Measurements from ENCODE around the gene GPC2. TPM values are rescaled to one million over a fixed set of nuclear protein-coding genes. Genes with fewer than 3 reads are reported as not detected.
"Not testable (repeated sequence)": the region's sequence is repeated elsewhere in the genome, so short reads cannot be mapped to it uniquely, and the experiment has no call there.

The GPC2 gene
- total RNA-seq, 1 donor from 2014 or later, result 5.6 TPM

DNA sequence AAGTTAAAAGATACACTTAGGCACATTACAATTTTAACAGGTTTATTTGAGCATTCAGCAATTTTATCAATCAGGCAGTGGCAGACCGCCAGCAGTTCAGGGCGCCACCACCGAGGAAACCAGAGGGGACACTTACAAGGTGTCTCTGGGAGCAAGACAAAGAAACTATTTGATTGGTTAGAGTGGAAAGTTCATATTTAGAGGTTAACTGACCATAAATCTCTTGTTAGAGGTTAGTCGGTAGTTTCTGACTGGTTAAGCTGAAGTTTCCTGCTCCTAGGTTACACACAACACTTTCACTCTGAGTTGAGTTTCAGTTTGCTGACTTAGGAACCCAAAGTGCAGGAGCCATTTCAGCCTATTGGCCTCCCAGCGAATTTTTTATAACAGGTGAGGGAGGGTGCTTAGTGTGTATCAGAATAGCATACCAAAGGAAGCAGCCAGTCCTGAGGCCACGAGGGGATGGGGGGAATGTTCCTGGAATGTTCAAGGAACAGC is 31.8 kb upstream of the GPC2 start:
- intact Hi-C loops (cut with micrococcal nuclease), result loop anchor here (1.0 to 2.0 kb wide), 7 partner anchors 12 to 76 kb away; partner anchors contain the start of genes GAL3ST4, GPC2, LAMTOR4 and STAG3

DNA sequence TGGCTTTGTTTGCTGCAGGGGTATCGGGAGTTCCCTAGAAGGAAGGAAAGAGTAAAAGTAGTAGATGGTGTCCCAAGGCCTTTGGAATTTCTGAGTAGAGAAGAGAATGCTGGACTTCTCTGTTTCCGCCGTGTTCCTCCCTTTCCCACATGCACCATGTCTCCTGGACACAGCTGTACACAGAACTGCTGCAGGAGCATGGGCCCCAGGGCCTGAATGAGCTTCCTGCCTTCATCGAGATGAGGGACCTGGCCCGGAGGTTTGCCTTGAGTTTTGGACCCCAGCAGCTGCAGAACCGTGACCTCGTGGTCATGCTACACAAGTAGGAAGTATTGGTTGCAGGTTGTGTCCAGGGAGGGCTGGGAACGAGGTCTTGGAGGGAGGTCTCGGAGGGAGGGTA is 27.3 kb upstream of the GPC2 start:
- intact Hi-C loops (cut with micrococcal nuclease), result no loop called here

DNA sequence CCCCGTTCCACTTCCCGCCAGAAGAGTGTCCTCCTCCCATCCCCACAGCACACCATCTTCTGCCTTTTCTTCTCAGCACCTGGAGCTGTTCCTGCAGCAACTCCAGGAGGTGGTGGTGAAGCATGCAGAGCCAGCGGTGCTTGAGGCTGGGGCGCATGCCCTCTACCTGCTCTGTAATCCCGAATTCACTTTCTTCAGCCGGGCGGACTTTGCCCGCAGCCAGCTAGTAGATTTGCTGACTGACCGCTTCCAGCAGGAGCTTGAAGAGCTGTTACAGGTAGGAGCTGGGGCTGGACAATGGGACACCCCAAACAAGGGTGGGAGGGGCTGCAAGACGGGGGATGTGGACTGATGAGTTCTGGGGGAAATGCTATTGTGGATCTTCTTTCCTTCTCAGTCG is 23.5 kb upstream of the GPC2 start:
- intact Hi-C loops (cut with micrococcal nuclease), result no loop called here

DNA sequence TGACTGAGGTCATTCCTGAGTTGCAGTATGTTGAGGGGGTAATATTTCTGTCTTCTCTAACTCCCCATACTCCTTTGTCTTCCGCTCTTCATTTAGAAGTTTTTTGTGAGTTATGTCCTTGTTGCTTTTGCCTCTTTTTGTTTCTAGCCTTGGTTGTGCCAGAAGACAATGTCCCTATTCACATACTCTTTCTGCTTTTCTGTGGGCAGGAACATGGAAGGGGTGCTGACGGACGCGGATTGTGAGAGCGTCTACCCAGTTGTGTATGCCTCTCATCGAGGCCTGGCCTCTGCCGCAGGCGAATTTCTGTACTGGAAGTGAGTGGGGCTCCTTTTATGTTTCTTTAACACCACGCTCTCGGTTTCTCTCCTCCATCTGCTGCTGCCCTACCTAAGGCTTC is 21.1 kb upstream of the GPC2 start:
- intact Hi-C loops (cut with micrococcal nuclease), result no loop called here

DNA sequence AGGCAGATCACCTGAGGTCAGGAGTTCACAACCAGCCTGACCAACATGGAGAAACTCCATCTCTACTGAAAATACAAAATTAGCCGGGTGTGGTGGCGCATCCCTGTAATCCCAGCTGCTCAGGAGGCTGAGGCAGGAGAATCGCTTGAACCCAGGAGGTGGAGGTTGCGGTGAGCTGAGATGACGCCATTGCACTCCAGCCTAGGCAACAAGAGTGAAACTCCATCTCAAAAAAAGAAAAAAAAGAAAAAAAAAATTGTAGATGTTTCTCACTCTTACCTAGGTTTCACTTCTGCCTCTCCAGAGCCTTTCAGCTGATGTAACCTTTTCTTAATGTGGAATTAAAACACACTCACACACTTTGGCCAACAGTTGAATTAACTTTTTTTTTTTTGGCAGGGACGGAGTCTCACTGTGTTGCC is 18.7 kb upstream of the GPC2 start:
- intact Hi-C loops (cut with micrococcal nuclease), result not testable (repeated sequence)

DNA sequence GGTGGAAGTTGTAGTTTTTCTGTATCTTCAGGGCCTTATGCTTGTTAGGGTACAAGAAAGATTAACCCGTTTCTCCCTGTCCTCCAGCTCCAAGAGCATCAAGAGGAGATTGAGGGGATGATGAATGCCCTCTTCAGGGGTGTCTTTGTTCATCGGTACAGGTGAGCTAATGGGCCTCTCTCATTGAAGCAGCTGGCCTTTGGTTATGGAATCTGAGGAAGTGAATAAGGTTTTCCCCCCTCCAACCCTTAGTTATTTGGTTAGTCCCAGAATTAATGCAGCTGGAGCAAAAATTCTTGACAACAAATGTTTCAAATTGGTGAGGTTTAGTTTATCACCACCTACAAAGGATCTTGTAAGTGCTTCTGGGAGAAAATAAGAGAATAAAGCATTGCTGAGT is 18.0 kb upstream of the GPC2 start:
- intact Hi-C loops (cut with micrococcal nuclease), result no loop called here

DNA sequence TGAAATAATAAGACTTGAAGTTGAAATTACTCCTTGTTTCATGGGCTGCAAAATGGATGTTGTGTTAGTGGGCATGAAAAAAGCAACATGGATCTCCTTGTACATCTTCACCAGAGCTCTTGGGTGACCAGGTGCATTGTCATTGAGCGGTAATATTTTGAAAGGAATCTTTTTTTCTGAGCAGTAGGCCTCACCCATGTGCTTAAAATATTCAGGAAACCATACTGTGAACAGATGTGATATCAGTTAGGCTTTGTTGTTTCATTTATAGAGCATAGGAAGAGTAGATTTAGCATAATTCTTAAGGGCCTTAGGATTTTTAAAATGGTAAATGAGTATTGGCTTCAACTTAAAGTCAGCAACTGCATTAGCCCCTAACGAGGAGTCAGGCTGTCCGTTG is 15.8 kb upstream of the GPC2 start:
- intact Hi-C loops (cut with micrococcal nuclease), result no loop called here

DNA sequence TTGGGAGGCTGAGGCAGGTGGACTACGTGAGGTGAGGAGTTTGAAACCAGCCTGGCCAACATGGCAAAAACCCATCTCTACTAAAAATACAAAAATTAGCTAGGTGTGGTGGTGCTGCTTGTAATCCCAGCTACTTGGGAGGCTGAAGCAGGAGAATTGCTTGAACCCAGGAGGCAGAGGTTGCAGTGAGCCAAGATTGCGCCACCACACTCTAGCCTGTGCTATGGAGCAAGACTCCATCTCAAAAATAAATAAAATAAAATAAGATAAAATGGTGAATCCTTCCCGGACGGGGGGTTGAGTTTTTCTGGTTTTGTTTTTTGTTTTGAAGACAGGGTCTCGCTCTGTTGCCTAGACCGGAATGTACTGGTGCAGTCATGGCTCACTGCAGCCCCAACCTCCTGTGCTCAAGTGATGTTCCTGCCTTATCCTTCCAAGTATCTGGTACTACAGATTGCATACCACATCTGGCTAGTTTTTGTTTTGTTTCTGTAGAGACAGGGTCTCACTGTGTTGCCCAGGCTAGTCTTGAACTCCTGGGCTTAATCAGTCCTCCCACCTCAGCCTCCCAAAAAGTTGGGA is 15.2 kb upstream of the GPC2 start:
- intact Hi-C loops (cut with micrococcal nuclease), result not testable (repeated sequence)

DNA sequence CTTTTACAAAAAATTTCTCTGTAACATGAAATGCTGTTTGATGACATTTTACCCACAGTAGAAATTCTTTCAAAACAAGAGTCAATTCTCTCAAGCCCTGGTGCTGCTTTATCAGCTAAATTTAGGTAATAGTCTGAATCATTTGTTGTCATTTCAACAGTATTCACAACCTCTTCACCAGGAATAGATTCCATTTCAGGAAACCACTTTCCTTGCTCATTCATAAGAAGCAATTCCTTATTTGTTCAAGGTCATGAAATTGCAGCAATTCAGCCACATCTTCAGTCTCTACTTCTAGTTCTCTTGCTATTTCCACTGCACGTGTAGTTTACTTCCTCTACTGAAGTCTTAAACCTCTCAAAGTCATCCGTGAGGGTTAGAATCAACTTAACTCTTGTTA is 14.6 kb upstream of the GPC2 start:
- intact Hi-C loops (cut with micrococcal nuclease), result loop anchor here (2.0 kb wide), 1 partner anchor 17 kb away; no protein-coding TSS in a partner anchor

DNA sequence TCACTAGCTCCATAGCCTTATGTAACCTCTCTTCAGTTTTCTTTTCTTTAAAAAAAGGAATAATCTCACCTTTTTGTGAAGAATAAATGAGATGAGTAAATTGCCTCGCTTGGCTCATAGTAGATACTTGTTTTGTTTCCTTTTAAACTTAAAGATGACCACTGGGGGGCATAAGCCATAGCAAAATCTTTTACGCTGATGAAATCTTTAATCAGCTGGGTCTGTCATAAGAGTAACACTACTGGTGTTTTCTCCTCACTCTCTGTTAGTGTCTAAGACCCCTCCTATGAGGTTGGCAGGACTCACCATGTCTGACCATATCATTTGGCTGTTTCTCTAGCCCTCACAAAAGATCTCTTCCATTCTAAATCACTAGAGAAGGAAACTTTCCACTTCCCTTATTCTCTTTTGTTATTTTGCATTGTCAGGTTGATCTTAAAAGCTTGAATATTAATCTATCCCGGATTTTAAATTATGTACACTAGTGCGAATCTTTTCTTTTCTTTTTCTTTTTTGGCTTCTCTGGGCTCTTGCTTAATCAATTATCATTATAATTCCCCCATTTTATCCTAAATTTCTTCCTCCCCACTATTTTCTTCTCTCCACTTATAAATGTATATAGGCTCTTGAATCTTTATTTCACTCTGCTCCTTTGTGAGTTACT is 13.0 kb upstream of the GPC2 start:
- intact Hi-C loops (cut with micrococcal nuclease), result loop anchor here (1.0 to 2.0 kb wide), 3 partner anchors 19 to 31 kb away; no protein-coding TSS in a partner anchor

DNA sequence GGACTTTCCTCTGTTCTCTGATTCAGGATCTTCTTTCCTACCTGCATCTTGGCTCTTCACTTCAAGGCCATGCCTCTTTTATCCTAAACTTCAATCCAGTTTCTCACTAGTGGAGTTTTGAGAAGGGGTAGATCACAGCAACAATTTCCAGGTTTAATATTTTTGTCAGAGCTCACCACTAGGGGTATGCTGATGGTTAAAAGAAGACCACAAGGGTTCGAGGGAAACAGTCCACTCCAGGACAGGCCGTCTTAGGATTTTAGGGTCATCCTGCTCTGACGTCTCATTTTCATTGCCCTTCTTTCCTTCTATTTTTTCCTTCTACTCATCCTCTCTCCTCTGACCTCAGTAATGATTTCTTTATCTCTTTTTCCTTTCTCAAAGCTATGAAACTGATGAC is 11.9 kb upstream of the GPC2 start:
- intact Hi-C loops (cut with micrococcal nuclease), result no loop called here

DNA sequence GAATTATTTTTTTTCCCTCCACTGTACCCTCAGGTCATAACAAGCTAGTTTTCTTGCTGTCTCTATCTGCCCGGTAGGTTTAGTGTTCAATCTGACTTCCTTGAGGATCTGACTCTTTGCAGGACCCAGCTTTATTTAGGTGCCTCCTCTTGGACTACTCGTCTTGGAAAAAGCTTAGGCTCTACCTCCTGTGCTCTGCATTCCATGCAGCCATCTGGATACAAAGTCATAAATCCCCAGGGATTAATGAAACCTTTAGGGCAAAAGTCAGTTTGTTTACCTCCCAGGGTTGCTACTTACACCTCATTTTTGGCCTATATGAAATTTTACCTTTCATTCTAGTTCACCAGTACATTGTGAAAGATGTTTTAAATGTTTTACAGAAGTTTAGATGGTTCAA is 8.5 kb upstream of the GPC2 start:
- intact Hi-C loops (cut with micrococcal nuclease), result no loop called here

DNA sequence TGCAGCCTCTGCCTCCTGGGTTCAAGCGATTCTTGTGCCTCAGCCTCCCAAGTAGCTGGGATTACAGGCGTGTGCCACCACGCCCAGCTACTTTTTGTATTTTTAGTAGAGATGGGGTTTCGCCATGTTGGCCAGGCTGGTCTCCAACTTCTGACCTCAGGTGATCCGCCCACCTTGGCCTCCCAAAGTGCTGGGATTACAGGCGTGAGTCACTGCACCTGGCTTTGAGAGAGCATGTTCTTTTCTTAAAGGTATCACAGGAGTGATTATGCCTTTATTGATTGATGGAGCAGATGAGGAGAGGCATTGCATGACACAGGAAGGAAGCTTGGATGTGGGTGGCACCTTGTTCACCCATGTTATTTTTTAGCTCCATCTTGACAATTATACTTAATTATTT is 5.9 kb upstream of the GPC2 start:
- intact Hi-C loops (cut with micrococcal nuclease), result not testable (repeated sequence)

DNA sequence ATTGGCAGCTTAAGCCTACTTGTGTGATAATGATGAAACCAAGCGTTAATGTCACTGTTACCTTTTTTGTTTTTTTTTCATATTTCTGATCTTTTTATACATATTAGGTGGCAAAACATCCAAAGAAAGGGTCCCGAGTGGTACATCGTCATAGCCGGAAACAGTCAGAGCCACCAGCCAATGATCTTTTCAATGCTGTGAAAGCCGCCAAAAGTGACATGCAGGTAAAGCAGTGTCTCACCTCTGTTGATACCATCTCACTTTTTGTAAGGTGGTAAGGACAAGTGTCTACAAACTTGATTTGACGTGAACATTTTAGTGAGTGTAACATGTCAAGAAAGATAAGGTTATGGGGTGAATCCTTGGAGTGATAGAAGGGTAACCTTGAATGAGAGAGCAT is 5.4 kb upstream of the GPC2 start:
- intact Hi-C loops (cut with micrococcal nuclease), result not testable (repeated sequence)

DNA sequence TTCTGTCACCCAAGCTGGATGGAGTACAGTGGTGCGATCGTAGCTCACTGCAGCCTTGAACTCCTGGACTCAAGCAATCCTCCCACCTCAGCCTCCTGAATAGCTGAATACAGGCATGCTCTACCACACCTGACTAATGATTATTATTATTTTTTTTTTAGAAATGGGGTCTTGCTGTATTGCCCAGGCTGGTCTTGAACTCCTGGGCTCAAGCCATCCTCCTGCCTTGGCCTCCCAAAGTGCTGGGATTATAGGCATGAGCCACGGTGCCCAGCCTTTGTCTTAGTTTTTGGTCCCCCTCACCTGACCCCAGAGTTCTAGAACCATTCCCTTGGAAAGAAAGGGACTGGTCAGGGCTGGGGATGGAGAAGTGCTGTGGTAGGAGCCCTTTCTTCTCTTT is 2.9 kb upstream of the GPC2 start:
- intact Hi-C loops (cut with micrococcal nuclease), result not testable (repeated sequence)

DNA sequence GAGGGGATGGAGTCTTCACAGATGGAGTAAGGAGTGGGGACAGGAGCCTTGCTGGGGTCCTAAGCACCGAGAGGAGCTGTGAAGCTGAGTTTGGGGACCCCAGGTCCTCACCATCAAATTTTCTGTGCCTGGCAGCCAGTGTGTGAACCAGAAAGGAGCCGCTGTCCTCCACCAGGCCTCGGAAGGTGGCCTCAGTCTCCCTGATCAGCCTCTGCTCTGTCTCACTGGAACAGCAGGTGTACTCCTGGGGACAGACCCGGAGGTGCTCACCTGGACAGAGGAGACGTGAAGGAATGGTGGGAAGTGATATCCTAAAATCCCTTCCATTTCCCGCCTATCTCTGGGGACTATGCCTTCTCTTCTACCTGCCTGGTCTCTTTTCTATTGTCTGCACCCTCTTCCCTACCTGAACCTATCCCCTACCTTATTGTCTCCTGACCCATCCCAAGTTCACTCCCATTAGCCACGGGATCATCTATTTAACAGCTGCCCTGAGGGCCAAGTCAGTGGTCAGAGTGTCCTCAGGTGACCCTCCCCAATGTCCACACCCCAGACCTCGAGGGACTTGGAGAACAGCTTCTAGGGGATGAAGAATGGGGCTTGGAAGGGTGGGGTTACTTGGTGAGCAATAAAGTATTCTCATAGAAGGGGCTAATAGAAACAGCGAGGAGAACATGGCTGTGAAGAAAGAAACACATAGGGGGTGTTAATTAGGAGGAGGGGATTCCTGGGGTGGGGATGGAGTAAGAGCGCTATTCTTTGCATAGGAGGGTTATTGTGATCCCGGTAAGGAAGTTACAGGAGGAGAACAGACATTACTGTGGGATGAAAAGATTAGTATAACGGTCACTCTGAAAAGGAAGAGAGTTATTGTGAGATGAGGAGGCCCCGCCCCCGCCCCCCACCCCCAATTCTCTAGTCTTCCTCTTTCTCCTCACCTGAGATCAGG is 811 bp downstream of the GPC2 start:
- intact Hi-C loops (cut with micrococcal nuclease), result loop anchor here (1.0 kb wide), 5 partner anchors 8 to 45 kb away; partner anchors contain the start of genes GAL3ST4, LAMTOR4 and TRAPPC14

DNA sequence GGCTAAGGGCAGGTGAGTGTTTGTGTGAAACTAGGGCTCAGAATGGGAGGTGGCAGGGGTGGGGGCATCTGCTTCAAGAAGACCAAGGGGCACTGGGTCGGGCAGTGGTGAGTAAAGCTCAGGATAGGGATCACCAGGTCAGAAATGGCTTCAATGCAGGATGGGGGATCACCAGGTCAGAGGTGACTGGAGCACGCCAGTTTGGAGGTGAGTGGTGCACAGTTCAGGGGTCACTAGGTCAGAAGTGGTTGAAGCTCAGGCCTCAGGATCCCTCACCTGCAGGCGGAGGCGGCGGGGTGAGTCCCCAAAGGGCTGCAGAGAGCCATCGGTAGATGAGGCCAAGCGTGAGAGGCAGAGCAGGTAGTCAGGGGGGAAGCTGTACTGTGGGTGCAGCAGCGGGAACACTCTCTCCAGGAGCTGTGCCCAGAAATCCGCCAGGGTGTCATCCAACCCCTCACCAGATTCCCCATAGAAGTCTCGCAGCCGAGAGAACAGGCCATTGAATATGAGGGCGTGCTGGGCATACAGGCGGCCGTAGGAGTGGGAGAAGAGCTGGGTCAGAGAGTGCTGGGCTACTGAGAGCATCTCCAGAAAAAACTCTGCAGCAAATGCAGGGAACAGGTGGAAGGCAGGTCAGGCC is 1.8 kb downstream of the GPC2 start:
- intact Hi-C loops (cut with micrococcal nuclease), result no loop called here

DNA sequence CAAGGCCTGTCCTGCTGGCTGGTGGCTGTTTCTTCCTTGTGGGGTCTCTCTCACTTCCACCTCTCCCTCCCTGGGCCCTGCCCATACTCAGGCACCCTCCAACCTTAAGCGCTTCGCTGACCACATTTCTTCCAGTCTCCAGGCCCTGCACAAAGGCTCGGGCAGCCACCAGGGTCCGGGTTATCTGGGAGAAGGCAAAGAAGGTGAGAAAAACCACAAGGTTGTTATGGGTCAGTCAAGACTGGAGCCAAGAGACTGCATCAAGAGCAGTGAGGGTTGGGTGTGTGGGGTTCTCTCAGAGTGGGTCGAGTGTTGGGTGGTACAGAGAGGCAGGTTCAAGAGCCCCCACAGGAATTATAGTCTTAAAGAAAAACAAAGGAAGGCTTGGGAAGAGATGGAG is 2.6 kb downstream of the GPC2 start:
- intact Hi-C loops (cut with micrococcal nuclease), result no loop called here

DNA sequence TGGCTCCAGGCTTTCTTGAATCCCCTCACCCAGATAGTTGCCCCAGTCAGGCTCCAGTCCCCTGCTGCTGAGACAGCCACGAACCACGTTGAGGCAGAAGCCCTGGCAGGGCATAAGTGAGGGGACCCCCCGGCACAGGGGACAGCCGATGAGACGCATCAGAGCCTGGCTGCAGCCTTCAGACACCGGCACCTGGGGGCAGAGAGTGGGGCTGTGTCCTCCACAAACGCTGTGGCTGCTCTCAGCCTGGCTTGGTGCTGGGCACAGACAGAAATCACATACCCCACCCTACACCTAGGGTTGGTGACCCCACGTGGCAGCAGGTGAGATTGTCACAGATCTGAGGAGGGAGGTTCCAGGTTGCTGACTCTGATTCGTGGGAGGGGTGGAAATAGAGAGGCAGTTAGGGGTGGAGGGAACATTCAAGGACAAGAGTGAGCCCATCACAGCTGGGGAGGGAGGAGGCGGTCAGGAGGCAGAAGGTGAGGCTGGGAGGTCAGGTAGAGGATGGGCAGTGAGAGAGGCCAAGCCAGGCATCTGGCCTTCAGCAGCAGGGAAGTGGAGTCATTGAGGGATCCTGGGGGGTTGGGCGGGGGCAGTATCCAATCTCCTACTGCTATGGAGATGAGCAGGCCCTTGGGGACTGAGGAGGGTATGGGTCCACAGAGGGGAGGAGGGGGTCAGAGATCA is 3.2 kb downstream of the GPC2 start:
- intact Hi-C loops (cut with micrococcal nuclease), result no loop called here

DNA sequence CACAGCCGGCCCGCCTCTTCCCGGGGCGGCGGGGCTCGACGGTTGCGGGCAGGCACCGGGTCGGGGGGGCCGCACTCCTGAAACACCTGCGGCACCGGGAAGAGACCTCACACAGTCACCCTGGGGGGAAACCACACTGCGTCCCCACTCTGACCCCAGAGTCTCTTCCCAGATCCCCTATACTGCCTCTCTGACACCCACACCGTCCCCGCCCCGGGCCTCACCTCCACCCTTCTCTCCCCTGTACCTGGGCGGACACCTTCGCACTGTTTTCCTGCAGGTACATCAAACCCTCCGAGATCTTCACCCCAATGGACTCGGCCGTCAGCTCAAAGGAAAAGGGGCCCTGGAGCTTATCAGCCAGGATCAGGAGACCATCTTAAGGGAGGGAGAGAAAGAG is 5.3 kb downstream of the GPC2 start:
- intact Hi-C loops (cut with micrococcal nuclease), result no loop called here
